Left ventricle myocardium inferior (tissue), 1 donor: ENCODE measurements around the gene LTN1. TPM values are rescaled to one million over a fixed set of nuclear protein-coding genes. Genes with fewer than 3 reads are reported as not detected.

Experiments
- DNase-seq: peaks from one replicate; pipeline ENCODE4 v3.0.0-alpha.2; 2020
- H3K27ac ChIP-seq: fragments of 200-600 bp; replicated peaks from 2 replicates; pipeline ENCODE4 v1.8.0; 2021
- H3K27me3 ChIP-seq: fragments of 200-600 bp; 2 replicates; pipeline ENCODE4 v1.8.0; 2021; ENCODE audit warnings: low read depth
- H3K36me3 ChIP-seq: fragments of 200-600 bp; 2 replicates; pipeline ENCODE4 v1.8.0; 2021
- H3K4me1 ChIP-seq: fragments of 200-600 bp; 2 replicates; pipeline ENCODE4 v1.8.0; 2021
- H3K4me3 ChIP-seq: fragments of 200-600 bp; 2 replicates; pipeline ENCODE4 v1.8.0; 2021; ENCODE audit warnings: mild to moderate bottlenecking, moderate library complexity
- H3K9me3 ChIP-seq: fragments of 200-600 bp; replicated peaks from 2 replicates; pipeline ENCODE4 v1.8.0; 2021
- intact Hi-C: fragments of 100-400 bp; cut with micrococcal nuclease; formaldehyde crosslinking; loops from one replicate; pipeline ENCODE4 v1.11.0; 2022
- total RNA-seq: library from RNA; stranded (reverse); fragmentation: NEBNext Ultra II Directional; extraction: Animal tissue kit (Norgen Biotek cat#: 25700); gene quantifications from one replicate; pipeline ENCODE4 v1.2.1, GENCODE V29; 2021
- TF ChIP-seq, protein P1 (sequence below): fragments of 200-600 bp; IDR thresholded peaks from 2 replicates; pipeline ENCODE4 v1.8.0; 2021; ENCODE audit warnings: antibody characterized with exemption, mild to moderate bottlenecking, borderline replicate concordance
- donor health status: DM: no; HTN: yes; CAD: no; lungs with severe emphysema.

LTN1 gene
- total RNA-seq, 1 donor from 2014 or later = 16.6 TPM

DNA sequence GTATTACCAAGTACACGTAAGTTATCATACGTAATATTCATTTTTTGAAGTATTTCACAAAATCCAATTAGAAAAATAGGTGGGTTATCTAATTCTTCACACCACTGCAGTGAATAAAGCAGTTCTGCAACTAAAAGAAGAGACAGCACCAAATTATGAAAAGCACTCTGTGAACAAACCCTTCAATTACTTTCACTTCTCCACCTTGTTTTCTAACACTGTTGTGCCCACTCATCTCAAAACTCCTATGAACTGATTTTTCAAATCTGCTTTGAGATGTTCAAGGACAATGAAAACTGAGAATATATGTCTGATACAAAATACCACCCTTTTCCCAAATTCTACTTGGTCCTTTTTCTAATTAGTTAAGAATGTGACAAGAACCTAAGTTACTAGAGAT, 39.4 kb downstream of the LTN1 start:
- intact Hi-C loops = no loop called here
- DNase-seq = no peak
- TF ChIP-seq, protein P1, sequence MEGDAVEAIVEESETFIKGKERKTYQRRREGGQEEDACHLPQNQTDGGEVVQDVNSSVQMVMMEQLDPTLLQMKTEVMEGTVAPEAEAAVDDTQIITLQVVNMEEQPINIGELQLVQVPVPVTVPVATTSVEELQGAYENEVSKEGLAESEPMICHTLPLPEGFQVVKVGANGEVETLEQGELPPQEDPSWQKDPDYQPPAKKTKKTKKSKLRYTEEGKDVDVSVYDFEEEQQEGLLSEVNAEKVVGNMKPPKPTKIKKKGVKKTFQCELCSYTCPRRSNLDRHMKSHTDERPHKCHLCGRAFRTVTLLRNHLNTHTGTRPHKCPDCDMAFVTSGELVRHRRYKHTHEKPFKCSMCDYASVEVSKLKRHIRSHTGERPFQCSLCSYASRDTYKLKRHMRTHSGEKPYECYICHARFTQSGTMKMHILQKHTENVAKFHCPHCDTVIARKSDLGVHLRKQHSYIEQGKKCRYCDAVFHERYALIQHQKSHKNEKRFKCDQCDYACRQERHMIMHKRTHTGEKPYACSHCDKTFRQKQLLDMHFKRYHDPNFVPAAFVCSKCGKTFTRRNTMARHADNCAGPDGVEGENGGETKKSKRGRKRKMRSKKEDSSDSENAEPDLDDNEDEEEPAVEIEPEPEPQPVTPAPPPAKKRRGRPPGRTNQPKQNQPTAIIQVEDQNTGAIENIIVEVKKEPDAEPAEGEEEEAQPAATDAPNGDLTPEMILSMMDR = no peak
- H3K36me3 ChIP-seq = peaks cover 88% of the 10 kb centered on the region
- no peak overlapping the region for H3K4me3 ChIP-seq
- H3K4me1 ChIP-seq = no peaks in the 10 kb centered on the region
- H3K9me3 ChIP-seq = no peaks in the 10 kb centered on the region
- no peak overlapping the region for H3K27ac ChIP-seq
- no peaks in the 10 kb centered on the region for H3K27me3 ChIP-seq

DNA sequence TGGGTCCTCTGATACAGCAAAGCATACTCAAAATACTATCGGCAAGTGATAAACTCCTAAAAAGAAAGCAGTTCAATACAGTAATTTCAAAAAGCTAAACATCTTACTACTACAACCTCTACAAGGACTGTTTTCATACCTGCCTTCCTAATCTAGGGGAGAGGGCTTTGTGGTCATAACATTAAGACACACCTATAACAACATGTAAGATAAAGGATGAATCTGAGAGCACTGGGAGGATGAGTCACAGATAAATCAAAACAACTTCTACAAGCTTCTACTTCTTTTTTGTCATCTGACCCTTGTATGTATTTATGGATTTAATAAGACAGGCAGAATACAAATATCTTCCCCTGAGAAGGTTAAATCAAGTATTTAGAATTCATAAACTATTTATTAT, 40.0 kb downstream of the LTN1 start:
- H3K4me1 ChIP-seq = no peaks in the 10 kb centered on the region
- peaks cover 83% of the 10 kb centered on the region for H3K36me3 ChIP-seq
- H3K9me3 ChIP-seq = no peaks in the 10 kb centered on the region
- intact Hi-C loops = no loop called here
- H3K4me3 ChIP-seq = no peak overlapping the region
- no peak overlapping the region for H3K27ac ChIP-seq
- no peak for DNase-seq
- no peaks in the 10 kb centered on the region for H3K27me3 ChIP-seq
- TF ChIP-seq, protein P1 = no peak

DNA sequence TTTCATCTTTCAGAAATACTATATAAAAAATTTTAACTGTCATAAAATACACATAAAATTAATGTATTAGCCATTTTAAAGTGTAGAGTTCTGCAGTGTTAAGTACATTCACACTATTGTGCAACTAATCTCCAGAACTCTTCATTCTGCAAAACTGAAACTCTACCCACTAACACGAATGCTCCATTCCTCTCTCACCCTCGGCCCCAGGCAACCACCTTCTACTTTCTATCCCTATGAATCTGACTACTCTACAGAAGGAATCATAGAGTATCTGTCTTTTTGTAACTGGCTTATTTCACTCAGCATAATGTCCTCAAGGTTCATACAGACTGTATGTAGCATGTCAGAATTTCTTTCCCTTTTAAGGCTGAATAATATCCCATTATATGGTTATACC, 43.4 kb downstream of the LTN1 start:
- intact Hi-C loops = no loop called here
- no peaks in the 10 kb centered on the region for H3K27me3 ChIP-seq
- H3K4me1 ChIP-seq = no peaks in the 10 kb centered on the region
- peaks cover 86% of the 10 kb centered on the region for H3K36me3 ChIP-seq
- DNase-seq = no peak
- no peak overlapping the region for H3K27ac ChIP-seq
- no peak overlapping the region for H3K4me3 ChIP-seq
- H3K9me3 ChIP-seq = no peaks in the 10 kb centered on the region
- TF ChIP-seq, protein P1 = no peak

DNA sequence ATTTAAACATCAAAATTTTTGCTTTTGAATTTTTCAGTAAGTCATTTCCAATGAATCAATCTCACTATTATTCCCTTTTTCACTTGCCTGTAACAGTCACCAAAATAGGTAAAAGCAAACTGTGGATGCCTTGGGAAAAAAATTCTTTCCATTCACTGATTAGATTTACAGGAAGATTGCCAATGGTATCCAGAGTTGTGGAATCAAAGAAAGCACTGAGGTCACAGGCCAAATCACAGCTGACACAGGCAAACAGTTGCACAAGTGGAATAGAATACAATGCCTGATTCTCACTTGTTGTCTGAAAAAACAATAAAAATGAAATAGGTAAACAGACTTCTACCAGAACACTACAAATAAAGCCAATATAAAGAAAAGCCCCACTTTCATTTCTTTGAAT, 48.4 kb downstream of the LTN1 start:
- Histone ChIP-seq H3K4me3 (no peak overlapping the region), H3K27ac (no peak overlapping the region), H3K27me3 (no peaks in the 10 kb centered on the region), H3K9me3 (no peaks in the 10 kb centered on the region), H3K36me3 (peaks cover 73% of the 10 kb centered on the region), H3K4me1 (peaks cover 6% of the 10 kb centered on the region)
- no peak for DNase-seq
- TF ChIP-seq, protein P1 = no peak
- intact Hi-C loops = no loop called here

DNA sequence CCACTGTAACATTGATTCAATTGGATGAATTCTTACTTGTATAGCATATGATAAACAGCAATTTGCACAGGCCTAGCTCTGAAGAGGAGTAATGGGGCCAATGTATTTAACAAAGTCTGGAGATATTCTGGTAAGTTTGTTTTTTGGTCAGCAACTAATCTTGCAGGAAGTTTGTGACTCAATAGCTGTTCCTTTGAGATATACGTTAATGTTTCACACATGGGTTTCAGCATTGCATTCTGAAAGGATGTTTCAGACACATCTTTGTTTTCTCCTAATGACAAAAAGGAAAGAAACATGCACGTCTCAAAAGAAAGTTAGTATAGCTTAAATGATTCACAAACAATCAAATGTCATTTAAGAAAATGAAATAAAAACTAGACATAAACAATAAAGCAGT, 49.0 kb downstream of the LTN1 start:
- Histone ChIP-seq H3K36me3 (peaks cover 71% of the 10 kb centered on the region), H3K4me3 (no peak overlapping the region), H3K27ac (no peak overlapping the region), H3K4me1 (peaks cover 6% of the 10 kb centered on the region), H3K9me3 (no peaks in the 10 kb centered on the region), H3K27me3 (no peaks in the 10 kb centered on the region)
- TF ChIP-seq, protein P1 = no peak
- no peak for DNase-seq
- intact Hi-C loops = no loop called here

DNA sequence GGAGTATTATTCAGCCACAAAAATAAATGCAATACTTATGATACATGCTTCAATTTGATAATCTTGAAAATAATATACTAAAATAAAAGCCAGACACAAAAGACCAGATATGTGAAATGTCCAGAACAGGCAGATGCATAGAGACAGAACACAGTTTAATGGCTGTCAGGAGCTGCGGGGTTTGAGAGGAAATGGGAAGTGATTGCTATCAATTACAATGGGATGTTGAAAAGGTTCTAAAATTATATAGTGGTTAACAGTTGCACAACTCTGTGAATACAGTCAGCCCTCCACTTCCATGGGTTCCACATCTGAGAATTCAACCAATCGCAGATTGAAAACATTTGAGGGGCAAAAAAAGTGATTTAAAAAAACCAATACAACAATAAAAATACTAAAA, 54.0 kb downstream of the LTN1 start:
- Histone ChIP-seq H3K27ac (no peak overlapping the region), H3K9me3 (no peaks in the 10 kb centered on the region), H3K4me3 (no peak overlapping the region), H3K36me3 (peaks cover 76% of the 10 kb centered on the region), H3K27me3 (no peaks in the 10 kb centered on the region), H3K4me1 (peaks cover 6% of the 10 kb centered on the region)
- no peak for DNase-seq
- intact Hi-C loops = no loop called here
- TF ChIP-seq, protein P1 = no peak
